IPS-18c (cell line): Measurements from ENCODE around the gene KIAA1671.

Source experiments
- H3K4me3 ChIP-seq: 2 replicates; pipeline ENCODE4 v1.7.0; 2013; ENCODE audit warnings: low read depth, mild to moderate bottlenecking, low read length, moderate library complexity; ENCODE audit not compliant: insufficient read depth
- H3K9me3 ChIP-seq: one replicate; pipeline ENCODE4 v1.6.1; 2013; ENCODE audit warnings: mild to moderate bottlenecking, low read length, moderate library complexity; ENCODE audit not compliant: control insufficient read depth, insufficient read depth

The KIAA1671 gene

GRCh38 chr22:24973872-24974271, 21.4 kb downstream of the KIAA1671 start:
- Histone ChIP-seq H3K4me3 (no peak overlapping the region; the same call in 1 of the 2 replicates), H3K9me3 (no peaks in the 10 kb centered on the region)

GRCh38 chr22:24975125-24975640, 22.7 kb downstream of the KIAA1671 start:
- H3K9me3 ChIP-seq: no peaks in the 10 kb centered on the region
- H3K4me3 ChIP-seq: no peak overlapping the region

- Histone ChIP-seq H3K4me3 (no peak overlapping the region), H3K9me3 (no peaks in the 10 kb centered on the region)
Measured at GRCh38 chr22:24975813-24976341, 23.4 kb downstream of the KIAA1671 start.

GRCh38 chr22:24976442-24977218, 24.1 kb downstream of the KIAA1671 start:
- Histone ChIP-seq H3K9me3 (no peaks in the 10 kb centered on the region), H3K4me3 (no peak overlapping the region)

- Histone ChIP-seq H3K9me3 (no peaks in the 10 kb centered on the region), H3K4me3 (no peak overlapping the region)
Measured at GRCh38 chr22:24977370-24978221, 25.1 kb downstream of the KIAA1671 start.

- Histone ChIP-seq H3K9me3 (no peaks in the 10 kb centered on the region), H3K4me3 (no peak overlapping the region)
Measured at GRCh38 chr22:24978308-24978707, 25.8 kb downstream of the KIAA1671 start.

GRCh38 chr22:24981066-24981465, 28.6 kb downstream of the KIAA1671 start:
- Histone ChIP-seq H3K9me3 (no peaks in the 10 kb centered on the region), H3K4me3 (no peak overlapping the region)

- H3K9me3 ChIP-seq: no peaks in the 10 kb centered on the region
- no peak overlapping the region for H3K4me3 ChIP-seq
Measured at GRCh38 chr22:24981656-24982055, 29.1 kb downstream of the KIAA1671 start.

GRCh38 chr22:24982301-24983056, 30.0 kb downstream of the KIAA1671 start:
- Histone ChIP-seq H3K9me3 (no peaks in the 10 kb centered on the region), H3K4me3 (no peak overlapping the region)

- Histone ChIP-seq H3K4me3 (no peak overlapping the region), H3K9me3 (no peaks in the 10 kb centered on the region)
Measured at GRCh38 chr22:24983151-24983550, 30.6 kb downstream of the KIAA1671 start.

GRCh38 chr22:24984122-24984521, 31.6 kb downstream of the KIAA1671 start:
- no peaks in the 10 kb centered on the region for H3K9me3 ChIP-seq
- no peak overlapping the region for H3K4me3 ChIP-seq

- H3K4me3 ChIP-seq: no peak overlapping the region
Measured at GRCh38 chr22:24985826-24986214, 33.3 kb downstream of the KIAA1671 start.

GRCh38 chr22:24986816-24987215, 34.3 kb downstream of the KIAA1671 start:
- Histone ChIP-seq H3K9me3 (no peaks in the 10 kb centered on the region), H3K4me3 (no peak overlapping the region)

More at GRCh38 chr22:24985826-24986214, 33.3 kb downstream of the KIAA1671 start:
- no peaks in the 10 kb centered on the region for H3K9me3 ChIP-seq

GRCh38 chr22:24989135-24989534, 36.6 kb downstream of the KIAA1671 start:
- Histone ChIP-seq H3K4me3 (no peak overlapping the region), H3K9me3 (no peaks in the 10 kb centered on the region)

- H3K4me3 ChIP-seq: no peak overlapping the region
- H3K9me3 ChIP-seq: no peaks in the 10 kb centered on the region
Measured at GRCh38 chr22:24989541-24989951, 37.0 kb downstream of the KIAA1671 start.

GRCh38 chr22:24990344-24990905, 37.9 kb downstream of the KIAA1671 start:
- Histone ChIP-seq H3K4me3 (no peak overlapping the region), H3K9me3 (no peaks in the 10 kb centered on the region)

GRCh38 chr22:24992946-24993345, 40.4 kb downstream of the KIAA1671 start:
- Histone ChIP-seq H3K4me3 (no peak overlapping the region), H3K9me3 (no peaks in the 10 kb centered on the region)
